ENCODE data around the gene PIGB. TPM values are rescaled to one million over a fixed set of nuclear protein-coding genes. Genes with fewer than 3 reads are reported as not detected.
"Not testable (repeated sequence)": the region's sequence is repeated elsewhere in the genome, so short reads cannot be mapped to it uniquely, and the experiment has no call there.

PIGB gene
- total RNA-seq, 1 donor, result 17.0 TPM

GRCh38 chr15:55277715-55278114, 41.3 kb upstream of the PIGB start:
- peaks cover 9% of the 10 kb centered on the region for H4K20me1 ChIP-seq (ENCODE audit: insufficient read depth, low read length)
- H3K27me3 ChIP-seq (ENCODE audit: insufficient read depth, low read length), result no peaks in the 10 kb centered on the region
- no peak for TF ChIP-seq CTCF (IDR thresholded peaks at IDR 0.05; ENCODE audit: extremely low read depth, low read depth, low read length)
- H3K79me2 ChIP-seq (ENCODE audit: insufficient read depth, low read length), result peaks cover 16% of the 10 kb centered on the region
- DNase-seq (ENCODE audit: insufficient read length, low spot score, missing footprints), result no peak
- H3K27ac ChIP-seq (ENCODE audit: low read depth, low read length), result no peak overlapping the region
- no peaks in the 10 kb centered on the region for H3K36me3 ChIP-seq (ENCODE audit: insufficient read depth, low read length)
- no peaks in the 10 kb centered on the region for H3K9me3 ChIP-seq (ENCODE audit: low read depth, low read length)
- no peak overlapping the region for H3K4me3 ChIP-seq (ENCODE audit: insufficient read depth, low read length)
- no peak overlapping the region for H2AFZ ChIP-seq (ENCODE audit: low read length)
- H3K4me1 ChIP-seq (ENCODE audit: insufficient read depth, low read length), result peaks cover 22% of the 10 kb centered on the region
- H3K4me2 ChIP-seq (ENCODE audit: insufficient read depth, low read length), result no peak overlapping the region

GRCh38 chr15:55279100-55279745, 39.8 kb upstream of the PIGB start:
- no peak overlapping the region for H3K4me2 ChIP-seq (ENCODE audit: insufficient read depth, low read length)
- H3K27ac ChIP-seq (ENCODE audit: low read depth, low read length), result no peak overlapping the region
- H3K4me1 ChIP-seq (ENCODE audit: insufficient read depth, low read length), result peaks cover 25% of the 10 kb centered on the region
- H3K9me3 ChIP-seq (ENCODE audit: low read depth, low read length), result no peaks in the 10 kb centered on the region
- H3K4me3 ChIP-seq (ENCODE audit: insufficient read depth, low read length), result no peak overlapping the region
- DNase-seq (ENCODE audit: insufficient read length, low spot score, missing footprints), result no peak
- H3K27me3 ChIP-seq (ENCODE audit: insufficient read depth, low read length), result no peaks in the 10 kb centered on the region
- no peaks in the 10 kb centered on the region for H3K36me3 ChIP-seq (ENCODE audit: insufficient read depth, low read length)
- no peak overlapping the region for H2AFZ ChIP-seq (ENCODE audit: low read length)
- peaks cover 9% of the 10 kb centered on the region for H4K20me1 ChIP-seq (ENCODE audit: insufficient read depth, low read length)
- peaks cover 19% of the 10 kb centered on the region for H3K79me2 ChIP-seq (ENCODE audit: insufficient read depth, low read length)
- TF ChIP-seq CTCF (IDR thresholded peaks at IDR 0.05; ENCODE audit: extremely low read depth, low read depth, low read length), result no peak

GRCh38 chr15:55279746-55280351, 39.2 kb upstream of the PIGB start:
- H3K27ac ChIP-seq (ENCODE audit: low read depth, low read length), result peak overlapping the region; percentile 70

GRCh38 chr15:55280589-55280988, 38.4 kb upstream of the PIGB start:
- H3K27ac ChIP-seq (ENCODE audit: low read depth, low read length); H3K36me3 ChIP-seq (ENCODE audit: insufficient read depth, low read length); H3K9me3 ChIP-seq (ENCODE audit: low read depth, low read length); H3K4me3 ChIP-seq (ENCODE audit: insufficient read depth, low read length); H3K4me2 ChIP-seq (ENCODE audit: insufficient read depth, low read length); H4K20me1 ChIP-seq (ENCODE audit: insufficient read depth, low read length); H2AFZ ChIP-seq (ENCODE audit: low read length); H3K27me3 ChIP-seq (ENCODE audit: insufficient read depth, low read length); DNase-seq (ENCODE audit: insufficient read length, low spot score, missing footprints): not testable (repeated sequence)
- H3K4me1 ChIP-seq (ENCODE audit: insufficient read depth, low read length), result peaks cover 25% of the 10 kb centered on the region
- peaks cover 24% of the 10 kb centered on the region for H3K79me2 ChIP-seq (ENCODE audit: insufficient read depth, low read length)

More at GRCh38 chr15:55279746-55280351, 39.2 kb upstream of the PIGB start:
- Histone ChIP-seq H3K79me2 (ENCODE audit: insufficient read depth, low read length) (peaks cover 22% of the 10 kb centered on the region), H3K27me3 (ENCODE audit: insufficient read depth, low read length) (no peaks in the 10 kb centered on the region), H3K9me3 (ENCODE audit: low read depth, low read length) (no peaks in the 10 kb centered on the region), H3K4me1 (ENCODE audit: insufficient read depth, low read length) (peaks cover 25% of the 10 kb centered on the region), H3K4me3 (ENCODE audit: insufficient read depth, low read length) (no peak overlapping the region), H4K20me1 (ENCODE audit: insufficient read depth, low read length) (peaks cover 9% of the 10 kb centered on the region), H3K4me2 (ENCODE audit: insufficient read depth, low read length) (peak overlapping the region; percentile 2), H3K36me3 (ENCODE audit: insufficient read depth, low read length) (no peaks in the 10 kb centered on the region), H2AFZ (ENCODE audit: low read length) (no peak overlapping the region)
- no peak for TF ChIP-seq CTCF (IDR thresholded peaks at IDR 0.05; ENCODE audit: extremely low read depth, low read depth, low read length)
- DNase-seq (ENCODE audit: insufficient read length, low spot score, missing footprints), result peak; percentile 74

Data from osteoblast (primary cell).